Left colon (tissue), 2 donors: Measurements from ENCODE around the gene TSEN15. TPM values are rescaled to one million over a fixed set of nuclear protein-coding genes. Genes with fewer than 3 reads are reported as not detected.
"Not testable (repeated sequence)": the region's sequence is repeated elsewhere in the genome, so short reads cannot be mapped to it uniquely, and the experiment has no call there.

Experiments used
- ATAC-seq: fragments of 200-7000 bp; cut with Tn5 transposase; one replicate; pipeline ENCODE4 v1.9.1; 2020; ENCODE audit warnings: mild to moderate bottlenecking, moderate library complexity
- DNase-seq, 2 donors: peaks; one replicate each; pipeline ENCODE4 v3.0.0-alpha.2; 2020
- intact Hi-C, 2 donors: fragments of 100-400 bp; cut with DNase I in 1 of 2; cut with micrococcal nuclease in 1 of 2; formaldehyde crosslinking; loops; one replicate each; pipeline versions ENCODE4 v1.11.2 to v1.14.0; 2022; cut with DNase I, micrococcal nuclease
- total RNA-seq, 2 donors: library from RNA; stranded (reverse); fragmentation: NEBNext Ultra II Directional; extraction: Animal tissue kit (Norgen Biotek cat#: 25700); gene quantifications; one replicate each; pipeline ENCODE4 v1.2.1, GENCODE V29; 2021
- donor health status: DM: no; HTN: no; CAD: no.
- donor health status: DM: yes; HTN: yes; CAD: no.

The TSEN15 gene
- total RNA-seq, 2 donors from 2014 or later, result 9.5 to 11.1 TPM

- intact Hi-C loops, result loop anchor here in 1 of 2 donors (10.0 kb wide), 2 partner anchors 489 to 619 kb away; no protein-coding TSS in a partner anchor
- ATAC-seq (peak; percentile 73), DNase-seq (no peak)
Measured at GRCh38 chr1:184075055-184076029, 23.8 kb downstream of the TSEN15 start.

- DNase-seq (no peak), ATAC-seq (no peak)
- intact Hi-C loops, result loop anchor here in 1 of 2 donors (10.0 kb wide), 2 partner anchors 486 to 616 kb away; no protein-coding TSS in a partner anchor
Measured at GRCh38 chr1:184078564-184079249, 27.2 kb downstream of the TSEN15 start.

GRCh38 chr1:184080309-184080708 is 28.8 kb downstream of the TSEN15 start:
- no peak for ATAC-seq
- DNase-seq, result no peak
- intact Hi-C loops, result no loop called here

GRCh38 chr1:184082541-184083415 is 31.2 kb downstream of the TSEN15 start:
- DNase-seq, result no peak
- no peak for ATAC-seq
- intact Hi-C loops, result no loop called here

GRCh38 chr1:184085667-184086066 is 34.1 kb downstream of the TSEN15 start:
- DNase-seq (no peak), ATAC-seq (no peak)
- intact Hi-C loops, result no loop called here

- intact Hi-C loops, result no loop called here
- no peak for ATAC-seq
- no peak for DNase-seq
Measured at GRCh38 chr1:184088037-184088436, 36.5 kb downstream of the TSEN15 start.

GRCh38 chr1:184093071-184093470 is 41.5 kb downstream of the TSEN15 start:
- no peak for DNase-seq
- intact Hi-C loops, result no loop called here

GRCh38 chr1:184096005-184096404 is 44.5 kb downstream of the TSEN15 start:
- DNase-seq, result no peak
- no peak for ATAC-seq
- intact Hi-C loops, result no loop called here

More at GRCh38 chr1:184093071-184093470, 41.5 kb downstream of the TSEN15 start:
- ATAC-seq, result no peak

GRCh38 chr1:184096580-184096979 is 45.0 kb downstream of the TSEN15 start:
- ATAC-seq, DNase-seq, intact Hi-C loops: not testable (repeated sequence)

- no peak for DNase-seq
- intact Hi-C loops, result no loop called here
- ATAC-seq, result no peak
Measured at GRCh38 chr1:184101141-184101540, 49.6 kb downstream of the TSEN15 start.

GRCh38 chr1:184101571-184101970 is 50.0 kb downstream of the TSEN15 start:
- no peak for DNase-seq
- intact Hi-C loops, result no loop called here
- no peak for ATAC-seq

- intact Hi-C loops, result no loop called here
- no peak for ATAC-seq
- no peak for DNase-seq
Measured at GRCh38 chr1:184110272-184111204, 59.0 kb downstream of the TSEN15 start.

GRCh38 chr1:184112176-184112948 is 60.8 kb downstream of the TSEN15 start:
- no peak for DNase-seq
- no peak for ATAC-seq
- intact Hi-C loops, result no loop called here

GRCh38 chr1:184113251-184113650 is 61.7 kb downstream of the TSEN15 start:
- no peak for DNase-seq
- ATAC-seq, result no peak
- intact Hi-C loops, result no loop called here

- ATAC-seq, result no peak
Measured at GRCh38 chr1:184114818-184115398, 63.4 kb downstream of the TSEN15 start.

GRCh38 chr1:184116287-184116686 is 64.8 kb downstream of the TSEN15 start:
- DNase-seq, result no peak
- ATAC-seq, result no peak
- intact Hi-C loops, result no loop called here

More at GRCh38 chr1:184114818-184115398, 63.4 kb downstream of the TSEN15 start:
- no peak for DNase-seq
- intact Hi-C loops, result no loop called here

- ATAC-seq (no peak), DNase-seq (no peak)
- intact Hi-C loops, result no loop called here
Measured at GRCh38 chr1:184118046-184118445, 66.5 kb downstream of the TSEN15 start.
